Left ventricle myocardium inferior (tissue), 1 donor: ENCODE results near the gene FANCD2OS. TPM values are rescaled to one million over a fixed set of nuclear protein-coding genes. Genes with fewer than 3 reads are reported as not detected.
"Not testable (repeated sequence)": the region's sequence is repeated elsewhere in the genome, so short reads cannot be mapped to it uniquely, and the experiment has no call there.

Source experiments
- DNase-seq: peaks from one replicate; pipeline ENCODE4 v3.0.0-alpha.2; 2020
- H3K27ac ChIP-seq: fragments of 200-600 bp; replicated peaks from 2 replicates; pipeline ENCODE4 v1.8.0; 2021
- H3K27me3 ChIP-seq: fragments of 200-600 bp; 2 replicates; pipeline ENCODE4 v1.8.0; 2021; ENCODE audit warnings: low read depth
- H3K36me3 ChIP-seq: fragments of 200-600 bp; 2 replicates; pipeline ENCODE4 v1.8.0; 2021
- H3K4me1 ChIP-seq: fragments of 200-600 bp; 2 replicates; pipeline ENCODE4 v1.8.0; 2021
- H3K4me3 ChIP-seq: fragments of 200-600 bp; 2 replicates; pipeline ENCODE4 v1.8.0; 2021; ENCODE audit warnings: mild to moderate bottlenecking, moderate library complexity
- H3K9me3 ChIP-seq: fragments of 200-600 bp; replicated peaks from 2 replicates; pipeline ENCODE4 v1.8.0; 2021
- intact Hi-C: fragments of 100-400 bp; cut with micrococcal nuclease; formaldehyde crosslinking; loops from one replicate; pipeline ENCODE4 v1.11.0; 2022
- total RNA-seq: library from RNA; stranded (reverse); fragmentation: NEBNext Ultra II Directional; extraction: Animal tissue kit (Norgen Biotek cat#: 25700); gene quantifications from one replicate; pipeline ENCODE4 v1.2.1, GENCODE V29; 2021
- TF ChIP-seq, protein P1 (sequence below): fragments of 200-600 bp; IDR thresholded peaks from 2 replicates; pipeline ENCODE4 v1.8.0; 2021; ENCODE audit warnings: antibody characterized with exemption, mild to moderate bottlenecking, borderline replicate concordance
- donor health status: DM: no; HTN: yes; CAD: no; lungs with severe emphysema.

Gene FANCD2OS
- total RNA-seq, 1 donor from 2014 or later = not detected

DNA sequence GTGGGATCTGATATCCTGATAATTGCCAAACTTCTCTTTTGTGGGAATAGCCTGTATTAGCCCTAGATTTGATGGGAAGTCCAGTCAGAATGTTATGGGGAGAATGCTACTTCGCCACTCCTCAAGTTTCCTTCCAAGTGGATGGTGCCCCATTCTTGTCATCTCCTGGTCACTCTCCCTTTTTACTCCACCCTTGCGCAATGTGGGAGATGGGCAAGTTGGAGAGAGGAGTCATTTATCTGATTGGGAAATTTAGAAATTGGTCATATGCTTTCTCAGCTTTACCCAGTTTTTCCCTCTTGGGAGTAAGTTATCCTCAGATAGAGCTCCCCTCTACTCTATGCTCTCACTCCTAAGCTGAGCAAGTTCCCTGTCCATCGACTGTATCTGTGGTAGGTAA lies 14.4 kb downstream of the FANCD2OS start:
- H3K27me3 ChIP-seq = no peaks in the 10 kb centered on the region
- TF ChIP-seq, protein P1, sequence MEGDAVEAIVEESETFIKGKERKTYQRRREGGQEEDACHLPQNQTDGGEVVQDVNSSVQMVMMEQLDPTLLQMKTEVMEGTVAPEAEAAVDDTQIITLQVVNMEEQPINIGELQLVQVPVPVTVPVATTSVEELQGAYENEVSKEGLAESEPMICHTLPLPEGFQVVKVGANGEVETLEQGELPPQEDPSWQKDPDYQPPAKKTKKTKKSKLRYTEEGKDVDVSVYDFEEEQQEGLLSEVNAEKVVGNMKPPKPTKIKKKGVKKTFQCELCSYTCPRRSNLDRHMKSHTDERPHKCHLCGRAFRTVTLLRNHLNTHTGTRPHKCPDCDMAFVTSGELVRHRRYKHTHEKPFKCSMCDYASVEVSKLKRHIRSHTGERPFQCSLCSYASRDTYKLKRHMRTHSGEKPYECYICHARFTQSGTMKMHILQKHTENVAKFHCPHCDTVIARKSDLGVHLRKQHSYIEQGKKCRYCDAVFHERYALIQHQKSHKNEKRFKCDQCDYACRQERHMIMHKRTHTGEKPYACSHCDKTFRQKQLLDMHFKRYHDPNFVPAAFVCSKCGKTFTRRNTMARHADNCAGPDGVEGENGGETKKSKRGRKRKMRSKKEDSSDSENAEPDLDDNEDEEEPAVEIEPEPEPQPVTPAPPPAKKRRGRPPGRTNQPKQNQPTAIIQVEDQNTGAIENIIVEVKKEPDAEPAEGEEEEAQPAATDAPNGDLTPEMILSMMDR = no peak
- no peak overlapping the region for H3K4me3 ChIP-seq
- H3K4me1 ChIP-seq = no peaks in the 10 kb centered on the region
- intact Hi-C loops = no loop called here
- H3K27ac ChIP-seq = no peak overlapping the region
- H3K36me3 ChIP-seq = no peaks in the 10 kb centered on the region
- H3K9me3 ChIP-seq = no peaks in the 10 kb centered on the region
- DNase-seq = no peak

DNA sequence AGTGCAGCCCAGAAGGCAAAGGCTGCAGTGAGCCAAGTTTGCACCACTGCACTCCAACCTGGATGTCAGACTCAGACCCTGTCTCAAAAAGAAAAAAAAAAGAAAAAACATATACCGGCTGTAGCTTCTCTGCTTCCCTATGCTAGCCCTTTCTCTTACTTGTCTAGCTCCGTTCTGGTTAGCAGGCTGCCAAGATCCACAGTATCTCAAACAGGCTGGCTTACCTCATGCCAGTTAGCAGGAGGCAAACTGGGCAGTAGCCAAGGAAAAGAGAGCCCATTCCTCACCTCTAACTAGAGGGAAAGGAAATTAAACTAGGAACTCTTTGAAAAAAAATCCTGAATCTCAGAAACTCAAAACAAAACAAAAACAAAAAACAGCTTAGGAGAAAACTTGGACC lies 16.7 kb downstream of the FANCD2OS start:
- H3K36me3 ChIP-seq, DNase-seq, intact Hi-C loops, H3K4me1 ChIP-seq, H3K27ac ChIP-seq, H3K27me3 ChIP-seq, H3K9me3 ChIP-seq, H3K4me3 ChIP-seq: not testable (repeated sequence)

DNA sequence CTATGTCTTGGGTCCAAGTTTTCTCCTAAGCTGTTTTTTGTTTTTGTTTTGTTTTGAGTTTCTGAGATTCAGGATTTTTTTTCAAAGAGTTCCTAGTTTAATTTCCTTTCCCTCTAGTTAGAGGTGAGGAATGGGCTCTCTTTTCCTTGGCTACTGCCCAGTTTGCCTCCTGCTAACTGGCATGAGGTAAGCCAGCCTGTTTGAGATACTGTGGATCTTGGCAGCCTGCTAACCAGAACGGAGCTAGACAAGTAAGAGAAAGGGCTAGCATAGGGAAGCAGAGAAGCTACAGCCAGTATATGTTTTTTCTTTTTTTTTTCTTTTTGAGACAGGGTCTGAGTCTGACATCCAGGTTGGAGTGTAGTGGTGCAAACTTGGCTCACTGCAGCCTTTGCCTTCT lies 17.3 kb downstream of the FANCD2OS start:
- H3K27ac ChIP-seq, H3K36me3 ChIP-seq, intact Hi-C loops, H3K9me3 ChIP-seq, H3K4me3 ChIP-seq, H3K27me3 ChIP-seq, DNase-seq, H3K4me1 ChIP-seq: not testable (repeated sequence)

DNA sequence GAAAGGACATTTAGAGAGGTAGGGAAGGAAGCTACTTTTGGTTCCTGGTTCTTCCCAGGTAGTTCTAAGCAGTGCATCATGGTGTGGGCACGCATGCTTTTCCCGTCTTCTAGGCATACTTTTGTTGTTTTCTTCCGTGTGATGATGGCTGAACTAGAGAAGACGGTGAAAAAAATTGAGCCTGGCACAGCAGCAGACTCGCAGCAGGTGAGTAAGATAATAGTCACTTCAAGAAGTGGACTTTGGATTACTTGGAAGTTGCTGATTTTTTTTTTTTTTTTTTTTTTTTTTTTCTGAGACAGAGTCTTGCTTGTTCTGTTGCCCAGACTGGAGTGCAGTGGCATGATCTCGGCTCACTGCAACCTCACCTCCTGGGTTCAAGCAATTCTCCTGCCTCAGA lies 17.9 kb downstream of the FANCD2OS start:
- H3K4me1 ChIP-seq = no peaks in the 10 kb centered on the region
- H3K27me3 ChIP-seq = no peaks in the 10 kb centered on the region
- intact Hi-C loops = no loop called here
- no peaks in the 10 kb centered on the region for H3K36me3 ChIP-seq
- DNase-seq = no peak
- H3K4me3 ChIP-seq = no peak overlapping the region
- no peaks in the 10 kb centered on the region for H3K9me3 ChIP-seq
- no peak overlapping the region for H3K27ac ChIP-seq
- TF ChIP-seq, protein P1 = no peak

DNA sequence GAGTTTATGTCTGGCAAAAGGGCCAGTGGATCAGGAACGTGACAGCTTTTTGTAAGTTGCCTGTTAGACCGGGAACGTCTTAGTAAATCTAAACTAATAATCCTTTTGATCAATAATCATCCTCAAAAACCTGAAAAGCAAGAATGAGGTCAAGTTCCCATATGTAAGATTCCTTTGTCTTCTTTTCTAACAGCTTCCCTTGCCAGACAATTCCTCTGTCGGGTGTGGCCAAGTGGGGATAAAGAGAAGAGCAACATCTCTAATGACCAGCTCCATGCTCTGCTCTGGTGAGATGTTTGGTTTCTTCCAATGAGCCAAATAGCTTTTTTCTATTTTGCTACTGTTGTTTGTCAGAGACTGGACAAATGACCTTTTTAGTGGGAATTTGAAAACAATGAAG lies 19.8 kb downstream of the FANCD2OS start:
- Histone ChIP-seq H3K9me3 (no peaks in the 10 kb centered on the region), H3K36me3 (no peaks in the 10 kb centered on the region), H3K27me3 (no peaks in the 10 kb centered on the region), H3K27ac (no peak overlapping the region), H3K4me3 (no peak overlapping the region), H3K4me1 (no peaks in the 10 kb centered on the region)
- DNase-seq = no peak
- TF ChIP-seq, protein P1 = no peak
- intact Hi-C loops = no loop called here

DNA sequence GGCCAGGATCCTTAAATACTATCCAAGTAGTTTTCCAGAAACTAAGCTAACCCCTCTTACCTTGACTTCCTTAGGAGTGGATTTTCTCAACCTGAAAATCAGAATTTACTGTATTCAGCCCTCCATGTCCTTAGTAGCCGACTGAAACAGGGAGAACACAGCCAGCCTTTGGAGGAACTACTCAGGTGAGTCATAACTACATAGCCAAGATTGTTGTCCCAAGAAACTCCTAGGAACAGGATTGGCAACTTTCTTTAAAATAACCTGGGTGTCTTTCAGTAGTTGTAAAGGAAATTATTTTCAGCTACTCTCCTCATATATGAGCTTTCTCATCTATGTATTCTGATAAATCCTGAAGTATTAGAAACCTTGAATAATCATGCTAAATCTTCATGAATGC lies 22.3 kb downstream of the FANCD2OS start:
- no peak overlapping the region for H3K4me3 ChIP-seq
- no peaks in the 10 kb centered on the region for H3K4me1 ChIP-seq
- H3K27ac ChIP-seq = no peak overlapping the region
- no peaks in the 10 kb centered on the region for H3K9me3 ChIP-seq
- intact Hi-C loops = no loop called here
- no peaks in the 10 kb centered on the region for H3K27me3 ChIP-seq
- no peaks in the 10 kb centered on the region for H3K36me3 ChIP-seq
- no peak for DNase-seq
- TF ChIP-seq, protein P1 = no peak

DNA sequence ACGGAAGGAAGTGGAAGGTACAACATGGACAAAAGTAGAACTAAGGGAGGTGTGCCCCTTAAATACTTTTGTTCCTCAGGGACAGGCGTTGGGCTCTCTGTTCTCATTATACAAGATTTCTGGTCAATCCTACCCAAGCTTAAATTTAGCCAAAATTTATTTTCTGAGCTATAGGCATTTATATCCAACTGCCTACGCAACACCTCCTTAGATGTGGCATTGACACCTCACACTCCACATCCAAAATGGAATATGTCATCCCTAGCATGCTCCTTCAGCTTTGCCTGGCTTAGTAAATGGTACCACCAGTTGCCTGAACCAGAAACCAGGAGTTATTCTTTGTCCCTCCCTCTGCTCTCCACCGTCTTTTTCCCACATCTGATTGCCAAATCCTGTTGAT lies 26.2 kb downstream of the FANCD2OS start:
- intact Hi-C loops = no loop called here
- Histone ChIP-seq H3K27me3 (no peaks in the 10 kb centered on the region), H3K27ac (no peak overlapping the region), H3K4me1 (no peaks in the 10 kb centered on the region), H3K36me3 (no peaks in the 10 kb centered on the region), H3K9me3 (no peaks in the 10 kb centered on the region), H3K4me3 (no peak overlapping the region)
- DNase-seq = no peak
- TF ChIP-seq, protein P1 = no peak
